Measurements from ENCODE around the gene KCNQ1. TPM values are rescaled to one million over a fixed set of nuclear protein-coding genes. Genes with fewer than 3 reads are reported as not detected.

The KCNQ1 gene
- total RNA-seq, 4 donors from 2014 or later, result 2.6 to 12.7 (median 4.9) TPM

GRCh38 chr11:2547806-2548205 is 103.0 kb downstream of the KCNQ1 start:
- Histone ChIP-seq H3K4me3 (no peak overlapping the region), H3K36me3 (no peaks in the 10 kb centered on the region), H3K27ac (no peak overlapping the region), H3K4me1 (no peaks in the 10 kb centered on the region), H3K27me3 (peaks cover 13% of the 10 kb centered on the region), H3K9me3 (no peaks in the 10 kb centered on the region)
- ATAC-seq, result no peak
- TF ChIP-seq POLR2A (IDR thresholded peaks at IDR 0.05) (no peak), EP300 (IDR thresholded peaks at IDR 0.05) (no peak)
- 100% methylated on average over 3 of the region's 16 CpGs for WGBS, 2 donors (ENCODE audit: low coverage in 1 of 2)

GRCh38 chr11:2548596-2548995 is 103.8 kb downstream of the KCNQ1 start:
- Histone ChIP-seq H3K27me3 (peaks cover 13% of the 10 kb centered on the region), H3K27ac (no peak overlapping the region), H3K4me3 (no peak overlapping the region), H3K4me1 (no peaks in the 10 kb centered on the region), H3K36me3 (no peaks in the 10 kb centered on the region), H3K9me3 (no peaks in the 10 kb centered on the region)
- 100% methylated on average over 3 to 4 of the region's 12 CpGs for WGBS, 2 donors (ENCODE audit: low coverage in 1 of 2)
- TF ChIP-seq CTCF (IDR thresholded peaks at IDR 0.05), result no peak
- no peak for TF ChIP-seq POLR2A (IDR thresholded peaks at IDR 0.05)
- TF ChIP-seq POLR2AphosphoS5 (IDR thresholded peaks at IDR 0.05), result no peak
- TF ChIP-seq EP300 (IDR thresholded peaks at IDR 0.05), result no peak
- ATAC-seq, result no peak

- no peaks in the 10 kb centered on the region for H3K4me1 ChIP-seq
- no peak for ATAC-seq
- no peaks in the 10 kb centered on the region for H3K36me3 ChIP-seq
- no peak for TF ChIP-seq CTCF (IDR thresholded peaks at IDR 0.05)
- no peak for TF ChIP-seq EP300 (IDR thresholded peaks at IDR 0.05)
- TF ChIP-seq POLR2AphosphoS5 (IDR thresholded peaks at IDR 0.05), result no peak
- no peak for TF ChIP-seq POLR2A (IDR thresholded peaks at IDR 0.05)
- H3K27me3 ChIP-seq, result peaks cover 13% of the 10 kb centered on the region
- 96 to 100% methylated on average over 1 to 5 of the region's 7 CpGs for whole genome bisulfite sequencing, 2 donors (ENCODE audit: low coverage in 1 of 2)
- no peak overlapping the region for H3K4me3 ChIP-seq
- no peaks in the 10 kb centered on the region for H3K9me3 ChIP-seq
- no peak overlapping the region for H3K27ac ChIP-seq
These were observed 104.3 kb downstream of the KCNQ1 start for GRCh38 chr11:2549080-2549479.

- Histone ChIP-seq H3K9me3 (no peaks in the 10 kb centered on the region), H3K4me3 (no peak overlapping the region), H3K4me1 (no peaks in the 10 kb centered on the region), H3K27ac (no peak overlapping the region), H3K36me3 (no peaks in the 10 kb centered on the region), H3K27me3 (peaks cover 13% of the 10 kb centered on the region)
- ATAC-seq, result no peak
- no peak for TF ChIP-seq POLR2AphosphoS5 (IDR thresholded peaks at IDR 0.05)
- TF ChIP-seq POLR2A (IDR thresholded peaks at IDR 0.05), result no peak
- no peak for TF ChIP-seq CTCF (IDR thresholded peaks at IDR 0.05)
- no peak for TF ChIP-seq EP300 (IDR thresholded peaks at IDR 0.05)
- 40% methylated on average over 1 of the region's 13 CpGs; no CpG with 5 or more reads in 1 of the 2 donors for WGBS, 2 donors (ENCODE audit: low coverage in 1 of 2)
These were observed 104.7 kb downstream of the KCNQ1 start for GRCh38 chr11:2549491-2549875.

GRCh38 chr11:2549876-2550605 is 105.2 kb downstream of the KCNQ1 start:
- H3K27me3 ChIP-seq, result peaks cover 13% of the 10 kb centered on the region
- WGBS, 2 donors (ENCODE audit: low coverage in 1 of 2), result no CpG with 5 or more reads among the region's 36 CpGs
- H3K9me3 ChIP-seq, result no peaks in the 10 kb centered on the region
- no peaks in the 10 kb centered on the region for H3K36me3 ChIP-seq
- no peaks in the 10 kb centered on the region for H3K4me1 ChIP-seq
- TF ChIP-seq POLR2AphosphoS5 (IDR thresholded peaks at IDR 0.05) (no peak), CTCF (IDR thresholded peaks at IDR 0.05) (no peak), EP300 (IDR thresholded peaks at IDR 0.05) (no peak), POLR2A (IDR thresholded peaks at IDR 0.05) (no peak)
- H3K4me3 ChIP-seq, result no peak overlapping the region
- no peak for ATAC-seq
- no peak overlapping the region for H3K27ac ChIP-seq

Measured in gastroesophageal sphincter (tissue), 4 donors.